Spleen (tissue), 11 donors: ENCODE measurements around the gene SCN10A. TPM values are rescaled to one million over a fixed set of nuclear protein-coding genes. Genes with fewer than 3 reads are reported as not detected.
A peak's percentile ranks its signal among the peaks of the same experiment; 100 is the strongest.

Experiments
- DNase-seq: peaks from one replicate; pipeline ENCODE4 v3.0.0-alpha.2; 2020
- H3K27ac ChIP-seq, 8 donors: fragments of 200-600 bp; sonication (generic) in 7 of 8; 1 replicate in 4 of 8; 2 replicates in 4 of 8; pipeline versions ENCODE4 v1.5.0 to v1.8.0; 2016 to 2021; ENCODE audit warnings: inconsistent platforms in 4 of 8, mild to moderate bottlenecking in 4 of 8, moderate library complexity in 1 of 8
- H3K27me3 ChIP-seq, 7 donors: fragments of 200-600 bp; sonication (generic) in 6 of 7; replicated peaks in 1 of 7; 1 replicate in 4 of 7; 2 replicates in 3 of 7; pipeline versions ENCODE4 v1.5.0 to v1.8.0; 2016 to 2021; ENCODE audit warnings: inconsistent platforms in 3 of 7, mild to moderate bottlenecking in 1 of 7
- H3K36me3 ChIP-seq, 6 donors: fragments of 200-600 bp; sonication (generic) in 5 of 6; 1 replicate in 4 of 6; 2 replicates in 2 of 6; pipeline versions ENCODE4 v1.5.0 to v1.8.0; 2016 to 2021; ENCODE audit warnings: inconsistent platforms in 2 of 6
- H3K4me1 ChIP-seq, 6 donors: fragments of 200-600 bp; sonication (generic) in 5 of 6; 1 replicate in 3 of 6; 2 replicates in 3 of 6; pipeline versions ENCODE4 v1.5.0 to v1.8.0; 2016 to 2021; ENCODE audit warnings: inconsistent platforms in 3 of 6
- H3K4me3 ChIP-seq, 8 donors: fragments of 200-600 bp; sonication (generic) in 7 of 8; 1 replicate in 4 of 8; 2 replicates in 4 of 8; pipeline versions ENCODE4 v1.5.0 to v1.8.0; 2016 to 2021; ENCODE audit warnings: inconsistent platforms in 4 of 8, mild to moderate bottlenecking in 4 of 8, moderate library complexity in 2 of 8
- H3K9me3 ChIP-seq, 8 donors: fragments of 200-600 bp; sonication (generic) in 7 of 8; 1 replicate in 4 of 8; 2 replicates in 4 of 8; pipeline versions ENCODE4 v1.5.0 to v1.8.0; 2016 to 2021; ENCODE audit warnings: inconsistent platforms in 4 of 8
- CTCF ChIP-seq, 11 experiments: fragments of 200-600 bp in 7 of 11; fragments of 450-650 bp in 4 of 11; sonication (generic) in 4 of 11; IDR thresholded peaks in 8 of 11; conservative IDR thresholded peaks in 3 of 11; 1 replicate in 7 of 11; 2 replicates in 4 of 11; pipeline versions ENCODE4 v1.4.0 to v1.8.0; 2016 to 2021; ENCODE audit warnings: antibody characterized with exemption in 11 of 11, inconsistent platforms in 4 of 11, mild to moderate bottlenecking in 1 of 11
- POLR2A ChIP-seq, 3 donors: fragments of 450-650 bp; IDR thresholded peaks; one replicate each; pipeline ENCODE4 v1.5.1; 2017; ENCODE audit warnings: antibody characterized with exemption in 3 of 3, mild to moderate bottlenecking in 1 of 3
- POLR2AphosphoS5 ChIP-seq, 3 donors: sonication (generic); formaldehyde crosslinking; IDR thresholded peaks; one replicate each; pipeline ENCODE4 v1.5.1; 2017; ENCODE audit warnings: antibody characterized with exemption in 3 of 3
- WGBS, 5 donors: extraction: QIAGEN DNeasy Blood & Tissue Kit in 3 of 5; methylation state at CpG; one replicate each; pipeline versions ENCODE4 v1.1.5 to v1.1.7; 2013 to 2018; 5-methylcytosine and 5-hydroxymethylcytosine counted together
- intact Hi-C: fragments of 100-400 bp; cut with DNase I; formaldehyde crosslinking; loops from one replicate; pipeline ENCODE4 v1.15.0; 2023; ENCODE audit warnings: low total_unique reads
- polyA plus RNA-seq, 3 donors: library from polyadenylated mRNA; stranded (reverse); fragments of 200-250 nt; gene quantifications; one replicate each; pipeline ENCODE4 v1.2.1, GENCODE V29; 2013
- total RNA-seq, 7 donors: library from RNA; depleted of rRNA in 3 of 7; stranded (reverse); fragments of >200 nt in 3 of 7; fragmentation: NEBNext Ultra II Directional in 4 of 7; extraction: Animal tissue kit (Norgen Biotek cat#: 25700) in 4 of 7; gene quantifications; one replicate each; pipeline versions ENCODE4 v1.1.0 to v1.2.1, GENCODE V29; 2016 to 2021
- donor health status: healthy with polysubstance abuse.
- donor health status: DM: no; HTN: no; CAD: no; lungs with moderate emphysema.
- donor health status: DM: no; HTN: no; CAD: no.
- donor health status: Bipolar disorder and iron deficiency.
- donor health status: healthy.
- donor health status: DM: no; HTN: no; CAD: no.
- donor health status: DM: yes; HTN: yes; CAD: no.

The SCN10A gene
- total and polyA plus RNA-seq, 10 donors = under 0.01 to 0.26 (median 0.02) TPM; not detected in 7

- DNase-seq = no peak
- Histone ChIP-seq H3K27ac (no peak overlapping the region), H3K4me1 (peaks cover 0 to 10% (median 7%) of the 10 kb centered on the region in 6 donors), H3K27me3 (no peaks in the 10 kb centered on the region), H3K4me3 (no peak overlapping the region), H3K36me3 (no peaks in the 10 kb centered on the region), H3K9me3 (no peaks in the 10 kb centered on the region)
- TF ChIP-seq CTCF (IDR thresholded peaks at IDR 0.05 in 8 of 11, conservative IDR thresholded peaks at IDR 0.05 in 3 of 11) = no peak
- TF ChIP-seq POLR2A (IDR thresholded peaks at IDR 0.05) = no peak
- TF ChIP-seq POLR2AphosphoS5 (IDR thresholded peaks at IDR 0.05) = no peak
- intact Hi-C loops = no loop called here
Measured at GRCh38 chr3:38834717-38835116, 18.7 kb upstream of the SCN10A start.

GRCh38 chr3:38834110-38834509 lies 18.1 kb upstream of the SCN10A start:
- Histone ChIP-seq H3K27me3 (no peaks in the 10 kb centered on the region), H3K27ac (peak overlapping the region in 2 of 8 donors; percentile 24 to 30), H3K4me1 (peaks cover 0 to 10% (median 7%) of the 10 kb centered on the region in 6 donors), H3K36me3 (no peaks in the 10 kb centered on the region), H3K4me3 (no peak overlapping the region), H3K9me3 (no peaks in the 10 kb centered on the region)
- WGBS, 5 donors = 3 to 7% (median 6%) methylated on average over 8 of the region's 8 CpGs
- peak; percentile 80 for DNase-seq
- TF ChIP-seq CTCF (IDR thresholded peaks at IDR 0.05 in 8 of 11, conservative IDR thresholded peaks at IDR 0.05 in 3 of 11) (no peak), POLR2AphosphoS5 (IDR thresholded peaks at IDR 0.05) (peak; percentile 21 to 48 (median 27)), POLR2A (IDR thresholded peaks at IDR 0.05) (no peak)
- intact Hi-C loops = no loop called here

GRCh38 chr3:38829404-38829803 lies 13.4 kb upstream of the SCN10A start:
- no peaks in the 10 kb centered on the region for H3K9me3 ChIP-seq
- H3K27ac ChIP-seq = no peak overlapping the region
- TF ChIP-seq CTCF (IDR thresholded peaks at IDR 0.05 in 8 of 11, conservative IDR thresholded peaks at IDR 0.05 in 3 of 11) = no peak
- no peak for TF ChIP-seq POLR2A (IDR thresholded peaks at IDR 0.05)
- no peak for TF ChIP-seq POLR2AphosphoS5 (IDR thresholded peaks at IDR 0.05)
- 66 to 83% (median 74%) methylated on average over 5 to 6 of the region's 6 CpGs for WGBS, 5 donors
- H3K36me3 ChIP-seq = no peaks in the 10 kb centered on the region
- peaks cover 0 to 7% (median 6%) of the 10 kb centered on the region in 6 donors for H3K4me1 ChIP-seq
- H3K4me3 ChIP-seq = no peak overlapping the region
- no peak for DNase-seq
- intact Hi-C loops = no loop called here
- H3K27me3 ChIP-seq = no peaks in the 10 kb centered on the region

- no peaks in the 10 kb centered on the region for H3K9me3 ChIP-seq
- no peak for DNase-seq
- no peaks in the 10 kb centered on the region for H3K4me1 ChIP-seq
- 69 to 84% (median 81%) methylated on average over 4 of the region's 4 CpGs for WGBS, 5 donors
- H3K4me3 ChIP-seq = no peak overlapping the region
- no peak for TF ChIP-seq POLR2A (IDR thresholded peaks at IDR 0.05)
- no peak for TF ChIP-seq POLR2AphosphoS5 (IDR thresholded peaks at IDR 0.05)
- TF ChIP-seq CTCF (IDR thresholded peaks at IDR 0.05 in 8 of 11, conservative IDR thresholded peaks at IDR 0.05 in 3 of 11) = no peak
- intact Hi-C loops = no loop called here
- H3K36me3 ChIP-seq = no peaks in the 10 kb centered on the region
- no peak overlapping the region for H3K27ac ChIP-seq
- peaks cover 0 to 4% (median 0%) of the 10 kb centered on the region in 7 donors for H3K27me3 ChIP-seq
Measured at GRCh38 chr3:38828681-38829080, 12.7 kb upstream of the SCN10A start.
